Umbilical cord (tissue), 2 donors: ENCODE data around the gene CDH12. TPM values are rescaled to one million over a fixed set of nuclear protein-coding genes. Genes with fewer than 3 reads are reported as not detected.
"Not testable (repeated sequence)": the region's sequence is repeated elsewhere in the genome, so short reads cannot be mapped to it uniquely, and the experiment has no call there.

Source experiments
- DNase-seq: peaks from one replicate; pipeline ENCODE4 v3.0.0-alpha.2; 2015; ENCODE audit warnings: low spot score
- total RNA-seq: library from RNA; depleted of rRNA; stranded (reverse); fragments of >200 nt; gene quantifications from one replicate; pipeline ENCODE4 v1.2.3, GENCODE V29; 2014; ENCODE audit warnings: low replicate concordance; ENCODE audit not compliant: insufficient read depth

The CDH12 gene
- total RNA-seq, 1 donor from 2014 or later: 3.6 TPM

DNA sequence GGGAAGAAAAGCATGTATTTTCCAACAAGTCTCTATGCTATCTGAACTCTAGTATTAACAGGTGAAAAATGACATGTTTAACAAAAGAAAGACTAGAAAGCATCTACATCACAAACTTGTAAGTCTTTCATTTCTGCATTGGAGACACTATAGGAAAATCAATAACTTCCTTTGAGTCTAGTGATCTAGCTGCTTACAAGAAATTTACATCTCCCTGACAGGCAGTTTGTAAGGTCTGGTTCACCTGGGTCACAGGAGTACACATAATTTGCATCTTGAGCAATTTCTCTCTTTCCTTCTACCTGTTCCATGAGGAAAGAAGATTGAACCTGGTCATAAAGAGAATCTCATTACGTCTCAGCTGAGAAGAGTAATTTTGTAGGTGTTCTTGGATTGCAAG is 696.2 kb downstream of the CDH12 start:
- not testable (repeated sequence) for DNase-seq

DNA sequence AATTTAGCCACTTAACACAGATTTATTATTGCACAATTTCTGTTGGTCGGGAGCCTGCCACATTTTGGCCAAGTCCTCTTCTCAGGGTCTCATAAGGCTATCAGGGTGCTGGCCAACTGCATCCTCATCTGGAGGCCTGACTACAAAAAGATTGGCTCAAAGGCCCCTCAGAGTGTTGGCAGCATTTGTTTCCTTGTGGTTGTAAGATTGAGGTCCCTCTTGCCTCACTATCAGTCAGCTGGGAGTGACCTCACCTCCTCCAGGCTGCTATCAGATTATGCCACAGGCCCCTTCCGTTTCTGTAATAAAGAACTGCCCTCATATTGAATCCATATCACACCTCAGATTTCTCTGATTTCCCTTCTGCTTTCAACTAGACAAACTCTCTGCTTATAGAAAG is 698.4 kb downstream of the CDH12 start:
- DNase-seq: not testable (repeated sequence)

DNA sequence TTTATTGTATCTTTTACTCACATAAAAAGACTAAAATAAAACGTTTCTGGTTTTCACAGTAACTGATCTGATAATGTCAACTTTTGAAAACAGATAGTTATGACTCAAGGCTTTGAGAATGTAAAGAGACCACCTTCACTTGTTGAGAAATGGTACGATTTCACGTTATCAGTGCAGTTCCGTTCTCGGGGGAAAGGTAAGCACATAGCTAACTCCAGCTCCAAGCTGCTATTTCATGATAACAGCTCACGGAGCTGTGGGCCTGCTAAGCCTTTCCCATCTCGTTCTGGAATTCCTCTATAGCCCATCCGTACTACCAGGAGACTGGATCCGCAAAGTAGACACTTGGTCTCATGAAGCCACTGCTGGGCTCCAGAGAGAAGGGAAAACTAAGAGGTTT is 701.3 kb downstream of the CDH12 start:
- not testable (repeated sequence) for DNase-seq

DNA sequence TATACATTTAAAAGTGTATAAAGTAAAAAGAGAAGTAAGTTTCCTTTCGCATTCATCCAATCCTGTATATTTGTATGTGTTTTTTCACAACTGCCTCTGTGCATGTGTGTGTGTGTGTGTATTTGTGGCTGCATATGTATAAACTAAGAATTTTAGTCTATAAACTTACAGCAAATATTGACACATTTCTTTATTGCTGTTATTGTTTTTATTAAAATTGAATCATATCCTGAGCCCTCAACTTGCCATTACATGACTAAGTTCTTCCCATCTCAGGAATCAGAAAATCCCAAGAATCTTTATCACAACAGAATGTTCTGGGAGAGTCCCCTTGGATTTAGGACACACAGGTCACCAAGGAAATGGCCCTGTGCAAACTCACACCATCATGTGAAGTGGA is 712.7 kb downstream of the CDH12 start:
- not testable (repeated sequence) for DNase-seq

DNA sequence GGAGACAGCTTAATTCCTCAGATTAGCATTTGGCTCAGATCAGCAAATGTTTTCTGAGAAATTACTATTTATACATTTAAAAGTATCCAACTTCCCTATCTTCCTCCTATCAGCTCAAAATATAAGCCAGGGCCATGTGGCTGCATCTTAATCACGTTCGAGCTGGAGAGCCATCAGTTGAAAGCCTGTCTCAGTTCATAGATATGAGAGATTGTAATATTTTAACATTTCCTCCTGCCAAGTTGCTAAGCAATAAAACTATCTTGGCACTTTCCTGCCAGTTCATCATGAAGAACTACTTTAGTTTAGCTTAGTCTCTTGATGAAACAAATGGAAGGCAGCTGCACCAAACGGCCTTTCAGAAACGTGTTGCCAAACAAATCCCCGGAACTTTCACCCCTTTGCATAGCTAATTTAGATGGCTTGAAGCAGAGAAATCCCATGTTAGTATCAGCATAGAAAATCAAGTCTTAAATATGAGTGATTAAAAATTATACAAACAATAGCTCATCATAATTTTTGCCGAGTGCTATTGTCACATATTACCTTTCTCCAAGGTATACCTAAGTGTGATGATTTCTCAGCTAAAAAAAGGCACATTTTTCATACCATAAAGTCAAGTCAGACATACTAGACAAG is 713.4 kb downstream of the CDH12 start:
- DNase-seq: peak; percentile 72

DNA sequence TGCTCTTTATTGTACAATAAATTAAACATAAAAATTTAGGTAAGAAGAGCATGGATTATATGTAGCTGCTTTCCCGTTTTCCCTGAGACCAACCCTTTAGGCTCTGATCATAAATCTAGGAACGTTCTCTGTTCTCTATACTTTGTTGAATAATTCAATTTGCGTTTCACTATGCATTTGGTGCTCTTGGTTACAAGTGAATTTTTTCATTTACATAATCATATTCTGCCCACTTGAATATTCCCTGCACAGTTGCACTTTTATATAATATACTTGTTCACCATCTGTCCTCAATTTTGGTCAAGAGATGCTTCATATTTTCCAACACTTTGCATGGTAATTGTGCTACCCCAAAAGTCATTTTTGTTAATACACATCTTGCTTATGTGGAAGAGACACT is 741.8 kb downstream of the CDH12 start:
- DNase-seq: no peak

DNA sequence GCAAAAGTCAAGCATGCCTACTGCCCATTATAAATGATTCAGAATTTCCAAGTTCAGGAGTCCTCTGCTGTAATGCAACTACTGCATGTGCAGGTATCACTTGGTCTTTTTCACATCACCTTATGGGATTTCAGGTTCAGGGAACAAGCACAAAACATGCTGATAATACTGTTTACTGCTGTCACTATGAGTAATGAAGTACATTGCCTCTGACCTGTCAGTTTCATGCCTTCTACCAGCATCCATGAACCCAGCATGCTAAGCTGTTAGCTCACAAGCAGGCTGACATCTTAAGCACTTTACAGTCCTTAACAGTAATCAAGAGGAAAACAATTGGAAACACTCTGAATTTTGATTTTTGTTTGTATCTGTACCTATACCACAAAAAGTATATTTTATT is 743.8 kb downstream of the CDH12 start:
- no peak for DNase-seq

DNA sequence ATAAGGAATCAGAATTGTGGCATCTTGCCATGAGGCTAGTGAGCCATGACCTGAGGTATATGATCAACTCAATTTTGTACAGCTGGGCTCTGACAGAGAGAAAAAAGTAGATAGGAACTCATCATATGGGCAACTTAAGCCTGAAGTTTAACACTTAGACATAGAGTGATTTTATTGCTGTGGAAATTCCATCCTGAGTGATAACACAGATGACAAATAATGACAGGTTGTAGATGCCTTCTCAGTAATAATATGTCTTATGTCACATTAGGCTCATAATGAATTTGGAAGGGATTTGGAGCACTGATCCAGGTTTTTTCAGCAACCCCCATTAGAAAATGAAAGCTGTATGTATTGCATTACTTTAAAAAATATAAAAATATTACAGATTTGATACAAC is 744.6 kb downstream of the CDH12 start:
- no peak for DNase-seq

DNA sequence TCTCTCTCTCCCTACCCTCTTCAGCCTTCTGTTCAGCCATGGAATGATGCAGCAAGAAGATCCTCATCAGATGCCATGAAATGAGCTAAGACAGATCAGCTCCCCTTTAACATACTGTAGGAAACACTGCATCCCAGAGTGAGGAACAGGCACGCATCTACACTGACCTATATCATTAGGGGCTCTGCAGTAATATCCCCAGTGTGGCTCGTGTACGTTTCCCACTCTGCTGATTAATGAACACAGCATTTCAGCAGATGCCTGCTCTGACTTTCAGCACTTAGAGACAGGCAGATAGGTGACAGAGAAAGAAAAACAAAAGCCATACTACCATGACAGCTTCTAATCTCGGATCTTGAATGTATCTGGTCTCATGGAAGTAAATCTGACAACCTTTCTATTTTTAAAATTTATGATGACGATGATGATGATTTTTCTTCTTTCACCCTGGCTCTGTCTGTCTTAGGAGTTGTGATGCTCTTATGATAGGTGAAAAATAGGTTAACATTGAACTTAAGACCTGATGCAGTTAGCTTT is 750.3 kb downstream of the CDH12 start:
- no peak for DNase-seq

DNA sequence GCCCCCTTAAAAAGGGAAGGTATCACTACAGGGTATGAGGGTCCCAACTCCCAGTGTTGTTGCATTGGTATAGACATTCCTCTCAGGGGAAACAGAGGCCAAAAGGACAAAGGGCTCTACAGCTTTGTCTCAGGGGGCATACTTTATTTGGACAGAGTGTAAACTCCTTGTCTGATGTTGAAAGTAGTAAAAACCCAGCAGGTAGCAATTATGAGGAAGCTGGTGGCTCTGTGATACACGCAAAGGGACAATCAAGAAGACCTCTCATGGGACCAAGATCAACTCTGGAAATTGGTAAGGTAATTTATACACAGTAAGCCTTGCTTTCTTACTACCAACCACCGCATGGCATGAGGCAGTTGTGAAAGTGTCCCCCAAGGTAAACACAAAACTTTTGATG is 764.6 kb downstream of the CDH12 start:
- DNase-seq: no peak

DNA sequence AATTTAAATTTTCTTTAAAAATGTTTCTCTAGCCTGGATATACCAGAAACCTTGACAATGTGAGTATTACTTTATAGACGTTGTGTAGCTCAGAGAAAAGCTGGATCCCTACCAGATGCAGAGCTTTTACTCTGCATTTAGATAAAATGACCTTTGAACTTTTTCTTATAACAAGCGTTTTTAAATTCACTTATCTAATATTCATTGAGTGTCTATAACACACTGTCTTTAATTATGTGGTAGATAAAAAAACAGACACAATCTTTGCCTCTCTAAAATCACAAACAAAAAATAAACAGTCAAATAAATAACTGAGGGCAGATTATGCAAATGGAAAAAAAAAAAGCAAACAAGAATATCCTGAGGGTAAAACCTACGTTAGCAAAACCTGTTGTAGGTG is 773.6 kb downstream of the CDH12 start:
- no peak for DNase-seq

DNA sequence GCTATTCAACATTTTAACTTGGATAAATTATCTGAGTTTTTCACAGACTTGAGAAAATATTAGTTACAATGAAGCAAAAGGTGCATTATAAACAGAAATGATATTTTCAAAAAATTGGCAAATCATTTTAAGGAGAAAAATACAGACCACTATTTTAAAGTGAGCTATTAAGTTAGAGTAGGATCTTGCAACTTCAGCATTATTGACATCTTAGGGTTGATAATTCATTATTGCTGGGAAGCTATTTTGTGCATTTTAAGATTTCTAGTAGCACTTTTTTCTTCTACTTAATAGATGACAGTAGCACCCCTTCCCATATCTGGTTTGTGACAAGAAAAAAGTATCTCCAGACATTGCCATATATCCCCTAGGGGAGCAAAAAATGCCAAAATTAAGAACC is 774.1 kb downstream of the CDH12 start:
- no peak for DNase-seq

DNA sequence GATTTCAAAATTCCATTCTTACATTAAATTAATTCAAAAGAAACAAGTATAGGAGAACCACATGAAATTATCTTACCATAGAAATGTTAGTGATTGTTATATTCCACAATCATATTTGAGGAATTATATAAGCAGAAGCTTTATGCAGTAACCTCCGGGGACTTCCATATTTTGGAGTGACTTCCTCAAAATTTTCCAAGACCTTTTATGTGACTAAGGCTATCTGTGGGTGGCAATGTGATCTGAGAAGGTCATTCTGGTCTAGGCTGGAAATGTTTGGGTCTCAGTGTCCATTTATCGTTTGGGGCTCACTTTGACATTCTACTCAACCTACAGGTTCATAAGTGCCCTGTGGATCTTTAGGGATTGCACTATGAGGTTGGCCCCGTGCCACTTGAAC is 776.6 kb downstream of the CDH12 start:
- no peak for DNase-seq

DNA sequence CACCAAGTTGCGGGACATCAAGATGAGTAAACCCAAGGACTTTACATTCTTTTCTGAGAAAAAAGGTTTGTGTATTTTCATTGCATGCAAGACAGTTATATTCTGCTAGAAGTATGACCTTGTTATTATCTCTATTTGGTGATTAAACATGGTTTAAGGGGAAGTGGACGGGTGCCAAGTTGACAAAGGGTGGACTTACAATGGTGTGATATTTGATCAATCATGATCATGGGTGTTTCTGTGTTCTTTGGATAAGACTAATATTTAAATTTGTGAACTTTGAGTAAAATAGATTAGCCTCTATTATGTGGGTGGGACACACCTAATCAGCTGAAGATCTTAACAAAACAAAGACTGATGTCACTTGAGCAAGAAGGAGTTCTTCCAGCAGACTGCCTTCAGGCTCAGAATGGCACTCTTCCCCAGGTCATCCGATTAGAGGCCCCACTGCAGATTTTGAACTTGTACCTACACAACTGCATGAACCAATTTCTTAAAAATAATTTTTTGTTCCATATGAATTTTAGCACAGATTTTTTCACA is 782.9 kb downstream of the CDH12 start:
- no peak for DNase-seq

DNA sequence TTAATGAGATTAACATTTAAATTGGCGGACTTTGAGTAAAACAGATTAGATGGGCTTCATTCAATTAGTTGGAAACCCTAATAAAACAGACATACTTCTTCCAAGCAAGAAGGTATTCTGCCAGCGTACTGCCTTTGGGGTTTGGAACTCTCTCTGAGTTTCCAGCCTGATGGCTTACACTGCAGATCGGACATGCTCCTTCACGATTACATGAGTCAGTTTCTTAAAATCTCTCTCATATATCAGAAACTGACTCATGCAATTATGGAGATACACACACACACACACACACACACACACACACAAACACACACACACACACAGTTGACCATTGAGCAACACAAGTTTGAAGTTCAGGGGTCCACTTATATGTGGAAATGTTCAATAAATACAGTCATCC is 789.4 kb downstream of the CDH12 start:
- no peak for DNase-seq

DNA sequence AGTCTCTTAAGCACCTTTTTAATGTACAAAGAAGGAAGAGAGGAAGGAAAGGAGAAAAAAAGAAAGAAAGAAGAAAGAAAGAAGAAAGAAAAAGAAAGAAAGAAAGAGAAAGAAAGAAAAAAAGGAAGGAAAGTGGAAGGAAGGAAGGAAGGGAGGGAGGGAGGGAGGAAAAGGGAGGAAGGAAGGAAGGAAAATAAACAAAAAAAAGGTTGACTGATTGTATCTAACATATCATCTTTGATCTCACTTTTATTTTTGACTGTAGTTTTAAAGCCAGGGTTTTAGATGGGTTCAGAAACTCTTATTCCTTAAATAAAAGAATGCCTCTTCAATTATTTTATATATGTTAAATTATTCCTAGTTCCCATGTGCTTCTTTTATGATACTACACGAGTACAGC is 794.5 kb downstream of the CDH12 start:
- DNase-seq: no peak

DNA sequence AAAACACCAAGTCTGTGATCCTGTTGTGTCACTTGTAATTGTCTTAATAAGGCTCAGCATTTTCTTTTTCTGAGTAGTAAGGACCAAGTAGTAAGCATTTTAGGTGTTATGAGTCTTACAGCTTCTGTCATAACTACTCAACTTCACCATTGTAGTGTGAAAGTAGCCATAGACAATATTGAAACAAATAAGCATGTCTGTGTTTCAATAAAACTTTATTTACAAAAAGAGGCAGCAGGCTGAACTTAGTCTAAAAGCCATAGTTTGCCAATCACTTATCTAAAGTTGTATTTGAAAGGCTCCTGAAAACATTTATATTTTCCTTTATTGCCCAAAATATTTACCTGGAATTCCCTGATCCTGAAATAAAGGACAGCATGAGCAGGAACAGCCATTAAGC is 796.1 kb downstream of the CDH12 start:
- no peak for DNase-seq

DNA sequence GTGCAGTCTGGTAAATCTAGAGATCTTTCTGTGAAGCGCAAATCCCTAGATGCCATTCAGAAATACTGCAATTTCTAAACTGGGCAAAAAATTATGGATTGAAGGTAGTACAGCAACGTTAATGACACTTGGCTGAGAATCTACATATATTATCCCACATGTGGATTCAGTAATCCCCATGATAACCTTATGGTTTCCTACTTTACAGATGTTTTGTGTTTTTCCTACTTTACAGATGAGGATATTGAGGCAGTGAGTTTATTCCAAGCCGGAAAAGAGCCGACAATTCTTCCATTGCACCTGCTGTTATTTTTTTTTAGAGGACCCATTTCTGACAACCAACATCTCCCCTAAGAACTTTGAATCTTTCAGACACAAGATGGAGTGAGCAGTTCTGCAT is 796.5 kb downstream of the CDH12 start:
- DNase-seq: no peak

DNA sequence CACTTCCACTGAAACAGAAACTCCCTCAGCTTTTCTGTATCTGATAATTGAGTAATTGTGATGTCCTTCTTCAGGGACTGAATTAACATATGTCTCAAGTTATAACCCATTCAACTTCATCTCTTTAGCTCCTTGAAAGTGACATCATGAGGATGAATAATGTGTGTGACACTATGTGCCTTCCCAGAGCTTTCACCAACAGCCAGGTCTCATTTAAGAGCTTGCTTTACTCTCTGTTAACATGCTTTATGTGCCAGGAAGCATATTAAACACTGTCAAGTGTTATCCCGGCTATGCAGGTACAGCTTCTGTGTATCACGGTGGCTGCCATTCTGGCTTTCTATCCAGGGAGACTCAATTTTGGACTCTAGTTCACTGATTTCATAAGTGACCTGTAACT is 799.9 kb downstream of the CDH12 start:
- DNase-seq: no peak

DNA sequence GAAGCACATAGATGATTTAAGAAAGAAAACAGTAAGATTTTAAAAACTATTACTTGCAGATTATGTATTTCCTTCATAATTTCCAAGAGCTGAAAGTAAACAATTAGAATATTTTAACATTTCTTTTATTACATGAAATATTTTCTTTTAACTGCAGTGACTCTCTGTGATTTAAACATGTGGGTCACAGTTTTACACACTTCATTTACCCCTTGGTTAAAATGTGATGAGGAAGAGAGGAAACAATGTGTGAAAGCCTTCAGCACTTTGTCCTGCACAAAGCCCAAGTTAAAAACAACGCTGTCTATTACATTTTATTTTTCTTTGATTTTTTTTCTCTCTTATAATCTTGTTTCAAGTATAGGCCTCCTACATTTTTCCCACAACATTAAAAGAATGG is 801.3 kb downstream of the CDH12 start:
- DNase-seq: no peak

DNA sequence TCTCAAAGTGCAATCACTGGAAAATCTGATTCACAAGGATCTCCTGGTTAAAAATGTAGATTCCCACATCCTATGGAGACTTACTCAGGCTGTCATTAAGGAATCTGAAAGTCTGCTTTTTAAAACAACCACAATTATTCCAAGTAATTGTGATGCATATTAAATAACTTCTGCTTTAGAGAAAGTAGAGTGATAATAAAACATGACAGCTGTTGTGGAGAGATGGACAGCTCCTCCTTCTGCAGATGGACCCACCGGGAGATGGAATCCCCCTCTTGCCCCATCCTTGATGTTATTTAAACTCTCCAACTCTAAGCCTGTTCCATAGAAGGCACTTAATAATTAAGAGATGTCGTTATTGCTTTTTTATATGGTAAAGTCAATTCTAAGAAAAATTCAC is 802.2 kb downstream of the CDH12 start:
- DNase-seq: no peak

DNA sequence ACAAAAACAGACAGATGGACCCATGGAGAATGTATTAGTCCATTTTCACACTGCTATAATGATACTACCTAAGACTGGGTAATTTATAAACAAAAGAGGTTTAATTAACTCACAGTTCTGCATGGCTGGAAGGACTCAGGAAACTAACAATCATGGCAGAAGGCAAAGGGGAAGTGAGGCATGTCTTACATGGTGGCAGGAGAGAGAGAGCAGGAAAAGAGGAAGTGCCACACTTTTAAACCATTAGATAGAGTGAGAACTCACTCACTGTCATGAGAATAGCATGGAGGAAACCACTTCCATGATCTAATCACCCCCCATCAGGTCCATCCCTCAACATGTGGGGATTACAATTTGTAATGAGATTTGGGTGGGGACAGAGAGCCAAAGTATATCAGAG is 808.9 kb downstream of the CDH12 start:
- no peak for DNase-seq

DNA sequence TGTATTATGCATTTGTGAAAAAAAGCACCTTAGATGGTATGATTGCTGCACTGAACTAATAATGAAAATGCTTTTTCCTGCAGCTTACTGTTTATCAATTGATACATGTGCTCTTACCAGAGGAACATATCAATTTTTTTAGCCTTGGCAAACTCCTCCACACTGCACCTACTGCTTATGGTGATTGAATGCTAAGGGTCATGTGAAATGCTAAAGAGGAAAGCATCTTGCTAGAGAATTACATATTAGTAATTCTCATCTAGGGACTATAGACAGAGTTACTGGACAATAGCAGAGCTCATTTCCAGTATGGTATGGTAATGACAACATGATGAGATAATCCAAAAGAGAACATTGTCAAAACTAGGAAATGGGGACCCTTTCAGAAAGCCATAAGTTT is 817.1 kb downstream of the CDH12 start:
- no peak for DNase-seq

DNA sequence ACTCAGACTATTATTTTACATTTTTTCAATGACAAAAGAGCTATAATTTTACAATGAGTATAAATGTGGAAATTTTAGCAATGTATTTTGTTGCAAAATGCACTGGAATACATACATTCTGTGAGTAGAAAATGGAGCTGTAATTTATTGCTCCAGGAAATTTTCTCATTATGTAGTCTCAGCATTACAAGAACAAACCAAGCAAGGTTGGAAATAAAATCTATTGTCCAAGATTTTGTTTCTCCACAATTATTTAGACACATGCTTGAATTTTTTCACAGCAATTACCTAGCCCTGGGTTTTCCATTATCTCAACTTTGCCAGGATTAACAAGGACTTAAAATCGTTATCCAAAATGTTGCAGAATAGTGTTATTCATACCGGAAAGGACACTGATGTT is 820.1 kb downstream of the CDH12 start:
- DNase-seq: no peak
